MM.1S (cell line): ENCODE measurements around the gene MGAT4B.

Experiments used
- EZH2 ChIP-seq: fragments of 300-600 bp; sonication (generic); optimal IDR thresholded peaks from 2 replicates; pipeline ENCODE3; 2017; ENCODE audit warnings: low read depth, mild to moderate bottlenecking, antibody characterized with exemption, low read length, mixed read lengths
- EZH2phosphoT487 ChIP-seq: fragments of 300-600 bp; sonication (generic); IDR thresholded peaks from 2 replicates; pipeline ENCODE4 v1.6.1; 2018; ENCODE audit warnings: antibody characterized with exemption, low read length
- TF ChIP-seq, protein P1 (sequence below): fragments of 300-600 bp; sonication (generic); IDR thresholded peaks from 2 replicates; pipeline ENCODE4 v1.5.1; 2016; ENCODE audit warnings: antibody characterized with exemption, low read length, mixed read lengths

DNA sequence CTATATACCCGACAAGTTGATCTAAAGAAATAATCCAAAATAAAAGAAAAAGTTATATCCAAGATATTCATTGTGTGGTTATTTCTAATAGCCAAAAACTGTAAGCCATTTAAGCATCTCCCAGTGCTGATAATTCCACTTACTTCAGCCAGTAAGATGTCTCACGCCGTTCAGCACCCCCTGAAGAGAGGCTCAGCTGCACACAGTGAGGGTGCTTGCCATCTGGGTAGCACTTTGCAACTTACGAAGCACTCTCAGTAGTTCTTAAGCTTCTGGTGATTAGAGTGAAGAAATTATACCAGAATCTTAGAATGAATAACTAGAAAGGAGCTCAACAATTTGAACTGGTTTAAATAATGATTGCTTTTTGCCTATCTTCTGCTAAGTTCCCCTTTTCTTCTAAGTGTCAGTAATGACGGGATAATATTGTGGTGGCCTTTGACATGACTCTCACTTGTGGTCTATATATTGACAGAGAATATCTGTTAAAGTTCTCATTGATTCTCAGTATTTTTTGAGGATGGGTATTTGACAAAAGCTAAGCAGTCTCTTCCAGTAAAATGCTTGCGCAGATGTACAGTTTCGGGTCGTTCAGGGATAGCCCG lies 39.1 kb downstream of the MGAT4B start:
- TF ChIP-seq EZH2 (no peak), EZH2phosphoT487 (no peak)
- TF ChIP-seq, protein P1, sequence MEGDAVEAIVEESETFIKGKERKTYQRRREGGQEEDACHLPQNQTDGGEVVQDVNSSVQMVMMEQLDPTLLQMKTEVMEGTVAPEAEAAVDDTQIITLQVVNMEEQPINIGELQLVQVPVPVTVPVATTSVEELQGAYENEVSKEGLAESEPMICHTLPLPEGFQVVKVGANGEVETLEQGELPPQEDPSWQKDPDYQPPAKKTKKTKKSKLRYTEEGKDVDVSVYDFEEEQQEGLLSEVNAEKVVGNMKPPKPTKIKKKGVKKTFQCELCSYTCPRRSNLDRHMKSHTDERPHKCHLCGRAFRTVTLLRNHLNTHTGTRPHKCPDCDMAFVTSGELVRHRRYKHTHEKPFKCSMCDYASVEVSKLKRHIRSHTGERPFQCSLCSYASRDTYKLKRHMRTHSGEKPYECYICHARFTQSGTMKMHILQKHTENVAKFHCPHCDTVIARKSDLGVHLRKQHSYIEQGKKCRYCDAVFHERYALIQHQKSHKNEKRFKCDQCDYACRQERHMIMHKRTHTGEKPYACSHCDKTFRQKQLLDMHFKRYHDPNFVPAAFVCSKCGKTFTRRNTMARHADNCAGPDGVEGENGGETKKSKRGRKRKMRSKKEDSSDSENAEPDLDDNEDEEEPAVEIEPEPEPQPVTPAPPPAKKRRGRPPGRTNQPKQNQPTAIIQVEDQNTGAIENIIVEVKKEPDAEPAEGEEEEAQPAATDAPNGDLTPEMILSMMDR, result no peak
